ENCODE data around the gene THSD1. TPM values are rescaled to one million over a fixed set of nuclear protein-coding genes. Genes with fewer than 3 reads are reported as not detected.

The THSD1 gene
- total and polyA plus RNA-seq, 2 donors from 2014 or later, result 2.2 to 6.4 TPM

- H3K9ac ChIP-seq (ENCODE audit: low read length in 3 of 3), result no peak overlapping the region
- DNase-seq, result no peak
- intact Hi-C loops (cut with DNase I), result no loop called here
- H3K4me3 ChIP-seq (ENCODE audit: low read length in 3 of 3), result no peak overlapping the region
- no peaks in the 10 kb centered on the region for H3K9me3 ChIP-seq (ENCODE audit: control insufficient read depth in 2 of 3, insufficient read depth in 1 of 3, low read length in 3 of 3)
- no peak overlapping the region for H3K27ac ChIP-seq (ENCODE audit: low read depth in 2 of 2, low read length in 2 of 2)
- no peak for FAIRE-seq
- no peaks in the 10 kb centered on the region for H3K4me1 ChIP-seq (ENCODE audit: control insufficient read depth in 2 of 3, insufficient read depth in 2 of 3, low read depth in 1 of 3, low read length in 3 of 3)
- no peaks in the 10 kb centered on the region for H3K27me3 ChIP-seq (ENCODE audit: control insufficient read depth, insufficient read depth, low read length)
- no peak for TF ChIP-seq CTCF (IDR thresholded peaks at IDR 0.05; ENCODE audit: borderline replicate concordance, extremely low read depth, insufficient read depth)
- H3K36me3 ChIP-seq (ENCODE audit: control insufficient read depth in 2 of 3, insufficient read depth in 3 of 3, low read length in 3 of 3), result peaks cover 3 to 21% (median 13%) of the 10 kb centered on the region in 3 donors
Measured at GRCh38 chr13:52432456-52432855, 26.5 kb upstream of the THSD1 start.

- Histone ChIP-seq H3K27ac (ENCODE audit: low read depth in 2 of 2, low read length in 2 of 2) (no peak overlapping the region), H3K4me1 (ENCODE audit: control insufficient read depth in 2 of 3, insufficient read depth in 2 of 3, low read depth in 1 of 3, low read length in 3 of 3) (no peaks in the 10 kb centered on the region), H3K9me3 (ENCODE audit: control insufficient read depth in 2 of 3, insufficient read depth in 1 of 3, low read length in 3 of 3) (no peaks in the 10 kb centered on the region), H3K27me3 (ENCODE audit: control insufficient read depth, insufficient read depth, low read length) (no peaks in the 10 kb centered on the region), H3K4me3 (ENCODE audit: low read length in 3 of 3) (no peak overlapping the region), H3K9ac (ENCODE audit: low read length in 3 of 3) (no peak overlapping the region), H3K36me3 (ENCODE audit: control insufficient read depth in 2 of 3, insufficient read depth in 3 of 3, low read length in 3 of 3) (peaks cover 0 to 30% (median 15%) of the 10 kb centered on the region in 3 donors)
- FAIRE-seq (no peak), DNase-seq (peak in 1 of 5 donors; percentile 53)
- no peak for TF ChIP-seq CTCF (IDR thresholded peaks at IDR 0.05; ENCODE audit: borderline replicate concordance, extremely low read depth, insufficient read depth)
- intact Hi-C loops (cut with DNase I), result no loop called here
Measured at GRCh38 chr13:52428295-52428694, 22.3 kb upstream of the THSD1 start.

- Histone ChIP-seq H3K9ac (ENCODE audit: low read length in 3 of 3) (no peak overlapping the region), H3K4me1 (ENCODE audit: control insufficient read depth in 2 of 3, insufficient read depth in 2 of 3, low read depth in 1 of 3, low read length in 3 of 3) (no peaks in the 10 kb centered on the region), H3K36me3 (ENCODE audit: control insufficient read depth in 2 of 3, insufficient read depth in 3 of 3, low read length in 3 of 3) (peaks cover 3 to 35% (median 19%) of the 10 kb centered on the region in 3 donors), H3K9me3 (ENCODE audit: control insufficient read depth in 2 of 3, insufficient read depth in 1 of 3, low read length in 3 of 3) (no peaks in the 10 kb centered on the region), H3K4me3 (ENCODE audit: low read length in 3 of 3) (no peak overlapping the region), H3K27ac (ENCODE audit: low read depth in 2 of 2, low read length in 2 of 2) (no peak overlapping the region), H3K27me3 (ENCODE audit: control insufficient read depth, insufficient read depth, low read length) (no peaks in the 10 kb centered on the region)
- no peak for DNase-seq
- intact Hi-C loops (cut with DNase I), result no loop called here
- no peak for FAIRE-seq
- TF ChIP-seq CTCF (IDR thresholded peaks at IDR 0.05; ENCODE audit: borderline replicate concordance, extremely low read depth, insufficient read depth), result no peak
Measured at GRCh38 chr13:52421216-52421615, 15.2 kb upstream of the THSD1 start.

- intact Hi-C loops (cut with DNase I), result no loop called here
- TF ChIP-seq CTCF (IDR thresholded peaks at IDR 0.05; ENCODE audit: borderline replicate concordance, extremely low read depth, insufficient read depth), result no peak
- Histone ChIP-seq H3K4me1 (ENCODE audit: control insufficient read depth in 2 of 3, insufficient read depth in 2 of 3, low read depth in 1 of 3, low read length in 3 of 3) (no peaks in the 10 kb centered on the region), H3K9ac (ENCODE audit: low read length in 3 of 3) (no peak overlapping the region), H3K9me3 (ENCODE audit: control insufficient read depth in 2 of 3, insufficient read depth in 1 of 3, low read length in 3 of 3) (no peaks in the 10 kb centered on the region), H3K27me3 (ENCODE audit: control insufficient read depth, insufficient read depth, low read length) (no peaks in the 10 kb centered on the region), H3K27ac (ENCODE audit: low read depth in 2 of 2, low read length in 2 of 2) (no peak overlapping the region), H3K4me3 (ENCODE audit: low read length in 3 of 3) (no peak overlapping the region), H3K36me3 (ENCODE audit: control insufficient read depth in 2 of 3, insufficient read depth in 3 of 3, low read length in 3 of 3) (peaks cover 6 to 33% (median 20%) of the 10 kb centered on the region in 3 donors)
- DNase-seq, result no peak
- no peak for FAIRE-seq
Measured at GRCh38 chr13:52419080-52419479, 13.1 kb upstream of the THSD1 start.

Measured in kidney (tissue), 14 donors.